NCI-H446 (cell line): ENCODE data around the gene TTC38.
A peak's percentile ranks its signal among the peaks of the same experiment; 100 is the strongest.

Source experiments
- DNase-seq, 2 experiments: peaks; one replicate each; lab custom pipeline; 2025; lab: John Stamatoyannopoulos, UW

Gene TTC38

GRCh38 chr22:46267431-46268279, at the start of gene TTC38:
TSS of gene TTC38 (plus strand) at chr22:46268008. CDS start at chr22:46268040, 32 bp downstream.
- peak; percentile 14 to 74 for DNase-seq

- no peak for DNase-seq
These were observed 48.2 kb upstream of the TTC38 start for GRCh38 chr22:46219636-46220035.

GRCh38 chr22:46220921-46221320, 46.9 kb upstream of the TTC38 start:
- no peak for DNase-seq

GRCh38 chr22:46224044-46224897, 43.5 kb upstream of the TTC38 start:
- DNase-seq = no peak

GRCh38 chr22:46224898-46225290, 42.9 kb upstream of the TTC38 start:
- DNase-seq = no peak

- DNase-seq = no peak
These were observed 42.2 kb upstream of the TTC38 start for GRCh38 chr22:46225631-46226030.

GRCh38 chr22:46226577-46226976, 41.2 kb upstream of the TTC38 start:
- no peak for DNase-seq

- DNase-seq = no peak
These were observed 38.1 kb upstream of the TTC38 start for GRCh38 chr22:46229701-46230100.

- DNase-seq = no peak
These were observed 37.4 kb upstream of the TTC38 start for GRCh38 chr22:46230262-46230901.

- peak in 1 of 2 experiments; percentile 48 for DNase-seq
These were observed 34.6 kb upstream of the TTC38 start for GRCh38 chr22:46233231-46233630.

GRCh38 chr22:46234969-46235368, 32.8 kb upstream of the TTC38 start:
- no peak for DNase-seq

GRCh38 chr22:46237453-46238124, 30.2 kb upstream of the TTC38 start:
- DNase-seq = no peak

- no peak for DNase-seq
These were observed 29.3 kb upstream of the TTC38 start for GRCh38 chr22:46238541-46238940.

GRCh38 chr22:46239261-46240048, 28.4 kb upstream of the TTC38 start:
- no peak for DNase-seq

- no peak for DNase-seq
These were observed 27.7 kb upstream of the TTC38 start for GRCh38 chr22:46240073-46240472.

- DNase-seq = no peak
These were observed 27.3 kb upstream of the TTC38 start for GRCh38 chr22:46240506-46240905.

- no peak for DNase-seq
These were observed 26.9 kb upstream of the TTC38 start for GRCh38 chr22:46240907-46241306.

GRCh38 chr22:46241396-46242007, 26.3 kb upstream of the TTC38 start:
- DNase-seq = no peak

GRCh38 chr22:46242076-46242475, 25.7 kb upstream of the TTC38 start:
- no peak for DNase-seq

GRCh38 chr22:46244771-46245170, 23.0 kb upstream of the TTC38 start:
- DNase-seq = no peak

GRCh38 chr22:46245511-46245910, 22.3 kb upstream of the TTC38 start:
- no peak for DNase-seq
